ENCODE data around the gene ZP3.
"Not testable (repeated sequence)": the region's sequence is repeated elsewhere in the genome, so short reads cannot be mapped to it uniquely, and the experiment has no call there.

The ZP3 gene

DNA sequence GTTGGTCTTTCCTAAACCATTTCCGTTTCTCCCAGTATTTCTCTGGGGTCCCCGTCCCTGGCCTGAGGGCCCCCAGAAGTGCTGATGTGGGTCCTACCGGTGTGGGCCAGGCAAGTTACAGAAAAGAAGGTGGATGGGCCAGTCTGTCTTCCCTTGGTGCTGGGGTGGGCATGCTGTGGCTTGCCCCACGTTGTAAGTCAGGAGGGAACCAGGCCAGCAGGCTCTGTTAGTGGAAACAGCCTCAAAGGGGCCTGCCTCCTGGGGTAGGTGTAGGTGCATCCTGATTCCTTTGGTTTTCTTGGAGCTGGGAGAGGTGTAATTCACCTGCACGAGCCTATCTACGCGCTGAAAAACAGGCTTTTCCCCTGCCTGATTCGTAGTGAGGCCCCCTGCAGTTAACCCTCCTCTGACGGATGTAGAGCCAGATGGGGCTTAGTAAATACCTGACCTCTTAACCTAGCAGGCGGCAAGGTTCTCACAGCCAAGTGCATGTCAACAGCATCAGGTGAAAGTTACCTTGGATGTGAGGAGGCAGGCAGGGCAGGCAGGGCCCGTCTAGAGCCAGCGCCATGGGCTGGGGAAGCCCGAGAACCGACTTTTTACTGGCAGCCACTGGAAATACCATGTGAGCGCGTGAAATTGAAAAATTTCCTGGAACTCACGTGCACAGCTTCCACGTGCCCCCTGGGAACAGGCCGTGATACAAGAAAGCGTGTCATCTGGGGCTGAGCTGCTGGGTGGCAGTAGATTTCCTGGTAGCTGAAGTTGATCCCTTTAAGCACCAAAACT is 61.3 kb downstream of the ZP3 start:
- not testable (repeated sequence) for DNase-seq

DNA sequence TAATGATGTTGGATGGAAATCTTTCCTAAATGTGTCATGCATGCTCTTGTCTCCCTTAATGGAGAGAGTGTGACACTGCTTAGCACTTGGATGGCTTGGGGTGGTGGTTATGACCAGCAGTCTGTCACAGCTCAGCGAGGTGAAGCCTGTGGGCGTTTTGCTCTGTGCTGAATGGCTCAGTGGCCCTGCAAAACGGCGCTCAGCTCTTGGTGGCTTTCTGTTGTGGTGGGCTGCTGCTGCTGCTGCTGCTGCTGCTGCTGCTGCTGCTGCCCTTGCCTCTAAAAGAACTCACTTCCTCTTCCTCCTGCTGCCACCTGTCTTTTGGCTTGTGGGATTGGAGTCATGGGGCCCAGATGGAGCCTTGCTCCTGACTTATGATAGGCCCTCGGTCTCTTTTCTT is 61.9 kb downstream of the ZP3 start:
- not testable (repeated sequence) for DNase-seq

DNA sequence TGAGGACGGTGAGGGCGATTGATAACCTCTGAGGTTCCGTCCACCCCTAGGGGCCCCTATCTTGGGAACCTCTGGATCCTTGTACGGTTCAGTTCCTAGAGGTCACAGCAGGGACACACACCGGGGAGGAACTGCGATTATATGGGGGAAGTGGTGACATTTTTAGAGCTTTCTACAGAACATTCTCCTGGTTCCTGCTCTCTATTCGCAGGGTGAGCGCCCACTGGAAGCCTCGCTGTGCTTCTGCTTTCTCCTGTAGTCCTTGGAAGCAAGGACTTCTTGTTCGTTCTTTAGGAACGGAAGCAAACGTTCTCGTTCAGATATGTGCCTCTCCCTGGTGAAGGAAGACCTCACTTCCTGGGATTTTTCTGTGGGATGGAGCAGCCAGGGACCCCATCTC is 63.2 kb downstream of the ZP3 start:
- not testable (repeated sequence) for DNase-seq

Data from C1 segment of cervical spinal cord (tissue), 14 donors.